Activated naive CD8-positive, alpha-beta T cell (primary cell): ENCODE measurements around the gene BAIAP2.
"Not testable (repeated sequence)": the region's sequence is repeated elsewhere in the genome, so short reads cannot be mapped to it uniquely, and the experiment has no call there.

ENCODE experiments used
- H3K27ac Mint-ChIP-seq: one replicate; pipeline ENCODE4 v1.8.0; 2021; ENCODE audit warnings: mixed read lengths
- H3K27me3 Mint-ChIP-seq: one replicate; pipeline ENCODE4 v1.8.0; 2021; ENCODE audit warnings: mixed read lengths
- H3K36me3 Mint-ChIP-seq: one replicate; pipeline ENCODE4 v1.8.0; 2021; ENCODE audit warnings: mixed read lengths
- H3K4me1 Mint-ChIP-seq: one replicate; pipeline ENCODE4 v1.8.0; 2021; ENCODE audit warnings: low read depth, mixed read lengths
- H3K4me3 Mint-ChIP-seq: one replicate; pipeline ENCODE4 v1.8.0; 2021; ENCODE audit warnings: mild to moderate bottlenecking, mixed read lengths
- H3K9me3 Mint-ChIP-seq: one replicate; pipeline ENCODE4 v1.8.0; 2021; ENCODE audit warnings: low read depth, mixed read lengths

The BAIAP2 gene

DNA sequence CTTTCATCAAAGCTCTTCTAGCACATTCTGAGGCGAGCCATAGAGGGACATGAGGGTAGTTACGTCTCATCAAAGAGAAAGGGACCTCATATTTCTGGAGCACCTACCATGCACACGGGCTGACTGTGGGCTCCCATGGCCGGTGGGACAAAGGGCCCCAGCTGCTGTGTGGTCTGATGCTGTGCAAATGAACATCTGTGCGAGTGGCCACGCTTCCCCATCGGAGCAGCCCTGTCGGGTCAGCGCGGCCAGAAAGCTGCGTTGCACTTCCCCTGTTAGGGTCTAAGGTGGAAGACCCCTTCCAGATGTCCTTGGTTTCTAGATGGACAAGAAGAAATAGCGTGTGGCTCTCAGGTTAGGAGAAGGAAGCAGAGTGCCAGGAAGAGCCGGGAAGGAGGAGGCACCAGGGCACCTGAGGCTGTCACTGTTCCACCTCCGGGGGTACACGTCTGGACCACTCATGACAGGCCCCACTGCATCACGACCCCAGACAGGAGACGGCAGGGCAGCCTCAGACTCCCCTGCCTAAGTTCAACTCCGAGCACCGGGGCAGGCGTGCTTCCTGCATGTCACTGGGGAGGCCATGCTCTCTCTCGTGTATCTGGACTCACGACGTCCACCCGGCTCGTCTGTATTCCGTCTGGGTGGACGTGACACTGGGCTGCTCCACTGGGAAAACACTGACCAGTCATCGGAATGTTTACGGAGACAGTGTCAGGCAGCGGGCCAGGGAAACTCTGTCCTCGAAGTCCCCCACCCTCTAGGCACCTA, 8.5 kb upstream of the BAIAP2 start:
- Mint-ChIP-seq H3K27ac (no peak overlapping the region), H3K27me3 (no peaks in the 10 kb centered on the region), H3K4me1 (peaks cover 18% of the 10 kb centered on the region), H3K4me3 (no peak overlapping the region), H3K9me3 (no peaks in the 10 kb centered on the region), H3K36me3 (no peaks in the 10 kb centered on the region)

DNA sequence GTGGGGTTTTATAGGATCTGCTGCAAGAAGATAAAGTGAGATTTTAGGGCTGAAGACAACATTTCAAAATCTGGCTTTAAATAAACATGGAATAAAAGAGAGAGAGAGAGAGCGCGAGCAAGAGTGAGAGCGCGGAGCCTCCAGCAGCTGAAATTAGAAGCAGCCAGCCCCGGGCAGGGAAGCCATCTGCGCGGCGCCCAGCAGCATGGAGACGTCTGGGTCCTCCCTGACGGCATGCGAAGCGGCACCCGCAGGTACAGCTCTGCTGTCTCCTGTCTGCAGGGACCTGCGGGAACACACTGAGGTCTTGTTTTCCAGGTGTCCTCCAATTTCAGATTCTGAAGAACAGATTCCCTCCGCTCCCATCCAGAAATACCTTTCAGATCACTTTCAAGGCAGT, 7.9 kb upstream of the BAIAP2 start:
- H3K36me3 Mint-ChIP-seq = no peaks in the 10 kb centered on the region
- H3K27me3 Mint-ChIP-seq = no peaks in the 10 kb centered on the region
- H3K27ac Mint-ChIP-seq = no peak overlapping the region
- peaks cover 17% of the 10 kb centered on the region for H3K4me1 Mint-ChIP-seq
- H3K9me3 Mint-ChIP-seq = no peaks in the 10 kb centered on the region
- no peak overlapping the region for H3K4me3 Mint-ChIP-seq

DNA sequence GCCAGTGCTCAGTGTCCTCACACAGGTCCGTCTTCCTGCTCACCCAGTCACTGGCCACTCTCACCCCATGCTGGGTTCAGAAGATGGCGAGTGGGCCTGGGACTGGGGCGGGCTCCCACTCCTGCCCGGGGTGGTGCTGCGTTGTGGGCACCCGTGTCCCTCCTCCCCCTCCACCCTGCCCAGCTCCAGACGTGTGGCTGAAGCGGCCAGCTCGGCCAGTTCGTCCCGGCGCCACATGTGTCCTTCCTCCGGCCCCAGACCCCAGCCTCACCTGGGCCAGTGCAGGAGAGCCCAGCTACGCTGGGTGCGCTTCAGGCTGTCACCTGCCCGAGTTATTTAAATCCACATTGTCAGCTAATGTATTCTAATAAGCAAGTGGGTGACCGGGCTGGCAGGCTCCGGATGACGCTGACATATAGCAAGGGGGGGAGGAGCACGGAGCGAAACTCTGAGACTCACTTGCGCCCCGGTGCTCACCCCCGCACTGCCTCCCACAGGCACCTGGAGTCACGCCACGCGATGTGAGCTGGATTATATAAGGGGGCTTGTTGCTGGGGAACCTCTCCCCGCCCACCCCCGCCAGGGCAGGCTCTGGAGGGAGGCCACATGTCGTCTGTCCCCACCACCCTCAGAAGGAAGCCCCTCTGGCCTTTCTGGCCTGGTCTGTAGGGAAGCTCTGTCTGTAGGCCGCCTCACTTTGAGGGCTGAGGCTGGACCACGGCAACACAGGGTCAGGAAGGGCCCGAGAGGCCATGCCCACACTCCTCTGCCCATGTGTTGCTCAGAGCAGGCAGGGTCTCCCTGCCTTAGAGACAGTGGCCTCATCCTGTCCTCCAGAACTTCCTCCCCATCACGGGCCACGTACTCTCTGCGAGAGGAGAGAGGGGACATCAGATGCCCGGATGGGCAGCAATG, 7.1 kb upstream of the BAIAP2 start:
- H3K27ac Mint-ChIP-seq = no peak overlapping the region
- H3K4me3 Mint-ChIP-seq = no peak overlapping the region
- no peaks in the 10 kb centered on the region for H3K27me3 Mint-ChIP-seq
- no peaks in the 10 kb centered on the region for H3K9me3 Mint-ChIP-seq
- peaks cover 13% of the 10 kb centered on the region for H3K4me1 Mint-ChIP-seq
- H3K36me3 Mint-ChIP-seq = no peaks in the 10 kb centered on the region

DNA sequence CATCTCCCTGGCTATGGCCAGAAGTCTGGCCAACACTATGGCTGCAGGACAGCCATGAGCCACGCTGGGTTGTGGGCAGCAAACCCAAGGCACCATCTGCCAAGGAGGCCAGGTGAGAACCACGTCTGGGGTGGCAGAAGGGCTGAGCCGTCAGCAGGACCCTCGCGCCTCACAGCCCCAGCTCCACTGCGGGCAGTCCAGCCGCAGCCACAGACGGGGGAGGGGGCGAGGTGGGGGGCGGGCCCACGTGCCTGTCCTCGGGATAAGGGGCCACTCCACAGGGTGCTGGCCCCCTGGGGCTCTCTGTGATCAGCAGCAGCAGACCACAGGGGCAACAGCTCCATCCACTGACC, 6.5 kb upstream of the BAIAP2 start:
- Mint-ChIP-seq H3K36me3 (no peaks in the 10 kb centered on the region), H3K27ac (no peak overlapping the region), H3K4me1 (peaks cover 17% of the 10 kb centered on the region), H3K27me3 (no peaks in the 10 kb centered on the region), H3K9me3 (no peaks in the 10 kb centered on the region), H3K4me3 (no peak overlapping the region)

DNA sequence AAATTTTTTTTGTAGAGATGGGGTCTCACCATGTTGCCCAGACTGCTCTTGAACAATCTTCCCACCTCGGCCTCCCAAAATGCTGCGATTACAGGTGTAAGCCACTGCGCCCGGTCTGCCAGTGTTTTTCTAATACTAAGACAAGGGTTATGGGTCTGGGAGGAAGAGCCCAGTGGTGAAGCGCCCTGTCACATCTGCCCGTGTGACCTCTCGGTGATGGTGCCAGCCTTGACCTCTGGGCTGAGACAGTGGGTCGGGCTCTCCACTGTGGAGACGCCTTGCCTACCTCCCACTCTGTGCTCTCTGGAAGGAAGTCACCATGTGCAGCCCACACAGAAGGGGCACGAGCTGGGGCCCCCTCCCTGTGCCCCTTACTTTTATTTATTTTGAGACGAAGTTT, 5.1 kb upstream of the BAIAP2 start:
- peaks cover 18% of the 10 kb centered on the region for H3K4me1 Mint-ChIP-seq
- no peaks in the 10 kb centered on the region for H3K27me3 Mint-ChIP-seq
- no peaks in the 10 kb centered on the region for H3K9me3 Mint-ChIP-seq
- no peaks in the 10 kb centered on the region for H3K36me3 Mint-ChIP-seq
- H3K27ac Mint-ChIP-seq = no peak overlapping the region
- no peak overlapping the region for H3K4me3 Mint-ChIP-seq

DNA sequence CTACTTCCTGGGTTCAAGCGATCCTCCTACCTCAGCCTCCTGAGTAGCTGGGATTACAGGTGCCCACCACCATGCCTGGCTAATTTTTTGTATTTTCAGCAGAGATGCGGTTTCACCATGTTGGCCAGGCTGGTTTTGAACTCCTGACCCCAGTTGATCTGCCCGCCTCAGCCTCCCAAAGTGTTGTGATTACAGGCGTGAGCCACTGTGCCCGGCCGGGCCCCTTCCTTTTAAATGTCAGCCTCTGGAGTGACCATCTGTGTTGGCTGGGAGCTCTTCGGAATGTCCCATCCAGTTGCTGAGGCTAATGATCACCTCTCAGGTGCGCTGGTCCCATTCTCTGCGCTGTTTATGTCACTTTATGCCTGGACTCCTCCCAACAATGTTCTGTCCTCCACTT, 4.6 kb upstream of the BAIAP2 start:
- H3K4me1 Mint-ChIP-seq = peaks cover 20% of the 10 kb centered on the region
- H3K4me3 Mint-ChIP-seq, H3K27me3 Mint-ChIP-seq, H3K27ac Mint-ChIP-seq, H3K36me3 Mint-ChIP-seq, H3K9me3 Mint-ChIP-seq: not testable (repeated sequence)

DNA sequence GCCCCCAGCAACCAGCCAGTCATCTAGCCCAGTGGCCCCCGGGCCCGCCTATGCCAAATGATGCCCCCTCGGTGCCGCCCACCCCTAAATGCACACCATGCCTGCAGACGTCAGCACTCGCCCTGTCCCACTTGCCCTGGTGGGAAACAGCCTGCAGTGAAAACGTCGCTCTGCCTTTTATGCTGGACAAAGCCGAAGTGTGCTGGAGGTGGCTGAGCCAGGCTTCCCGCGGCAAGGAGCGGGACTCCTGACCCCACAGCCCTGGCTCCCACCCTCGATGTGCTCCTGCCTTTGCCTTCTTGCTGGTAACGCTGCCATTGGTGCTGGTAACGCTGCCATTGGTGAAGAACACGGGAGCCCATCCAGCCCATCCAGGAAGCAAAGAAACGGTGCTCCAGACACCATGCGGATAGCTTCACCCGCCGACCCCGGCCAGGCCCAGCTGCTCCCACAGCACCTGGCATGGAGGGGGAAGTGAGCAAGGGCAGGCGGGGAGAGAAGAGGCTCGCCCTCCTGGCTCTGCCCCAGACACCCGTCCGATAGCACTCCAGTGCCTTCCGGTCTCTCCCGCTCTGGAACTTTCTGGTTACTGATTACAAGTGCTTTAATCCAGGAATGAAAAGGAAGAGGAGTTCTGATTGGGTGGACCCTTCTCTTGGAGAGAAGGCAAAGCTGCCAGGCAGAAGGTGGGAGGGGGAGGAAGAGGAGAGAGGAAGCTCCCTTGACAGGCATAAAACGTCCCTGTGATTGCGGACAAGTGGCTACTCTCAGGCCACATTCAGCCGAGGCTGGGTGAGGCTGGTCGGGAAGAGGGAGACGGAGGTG, 4.0 kb upstream of the BAIAP2 start:
- no peaks in the 10 kb centered on the region for H3K9me3 Mint-ChIP-seq
- no peak overlapping the region for H3K27ac Mint-ChIP-seq
- H3K36me3 Mint-ChIP-seq = no peaks in the 10 kb centered on the region
- H3K4me1 Mint-ChIP-seq = peaks cover 23% of the 10 kb centered on the region
- H3K27me3 Mint-ChIP-seq = no peaks in the 10 kb centered on the region
- no peak overlapping the region for H3K4me3 Mint-ChIP-seq

DNA sequence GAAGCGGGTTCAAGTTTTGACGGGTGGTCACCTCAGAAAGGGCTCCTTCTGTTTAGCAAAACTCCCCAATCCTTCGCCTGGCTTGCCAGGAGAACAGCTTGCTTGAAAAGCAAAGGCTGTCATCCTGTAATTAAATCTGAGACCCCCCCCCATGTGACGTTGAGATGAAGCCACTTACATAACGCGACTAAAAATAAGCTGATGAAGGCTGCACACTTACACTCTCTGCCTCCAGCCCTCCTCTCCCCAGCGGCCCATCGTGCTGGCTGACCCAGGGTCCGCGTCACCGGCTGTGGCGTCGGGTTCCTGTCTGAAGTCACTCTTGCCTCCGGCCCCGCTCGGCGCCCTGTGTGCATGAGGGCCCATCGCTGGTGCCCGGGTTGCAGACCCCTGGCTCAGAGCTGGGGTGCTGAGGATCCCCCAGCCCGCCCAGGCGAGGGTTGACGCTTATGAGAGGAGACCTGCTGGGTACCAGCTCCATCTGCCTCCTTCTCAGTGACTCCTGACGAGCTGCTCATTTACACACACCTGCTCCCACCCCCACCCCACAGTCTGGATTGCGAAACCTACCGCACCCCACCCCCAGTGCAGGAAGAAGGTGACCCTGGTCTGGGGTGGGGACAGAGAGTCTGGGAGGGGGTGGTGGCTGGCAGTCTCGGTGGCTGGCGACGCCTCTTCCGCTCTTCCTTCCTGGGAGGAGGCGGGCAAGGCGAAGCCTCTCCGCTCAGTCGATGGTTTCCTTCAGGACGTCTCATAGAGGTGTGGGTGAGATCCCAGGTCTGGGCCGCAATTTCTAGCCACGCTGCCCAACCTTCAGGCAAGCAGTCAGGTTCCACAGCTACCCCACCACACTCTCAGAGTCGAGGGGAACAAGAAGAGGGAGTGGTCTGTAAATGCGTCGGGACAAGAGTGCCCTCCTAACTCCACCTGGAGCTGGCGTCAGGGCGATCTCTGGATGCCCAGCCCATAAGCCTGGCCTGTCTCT, 3.1 kb upstream of the BAIAP2 start:
- Mint-ChIP-seq H3K27ac (no peak overlapping the region), H3K27me3 (no peaks in the 10 kb centered on the region), H3K9me3 (no peaks in the 10 kb centered on the region), H3K4me1 (peaks cover 30% of the 10 kb centered on the region), H3K36me3 (no peaks in the 10 kb centered on the region), H3K4me3 (no peak overlapping the region)

DNA sequence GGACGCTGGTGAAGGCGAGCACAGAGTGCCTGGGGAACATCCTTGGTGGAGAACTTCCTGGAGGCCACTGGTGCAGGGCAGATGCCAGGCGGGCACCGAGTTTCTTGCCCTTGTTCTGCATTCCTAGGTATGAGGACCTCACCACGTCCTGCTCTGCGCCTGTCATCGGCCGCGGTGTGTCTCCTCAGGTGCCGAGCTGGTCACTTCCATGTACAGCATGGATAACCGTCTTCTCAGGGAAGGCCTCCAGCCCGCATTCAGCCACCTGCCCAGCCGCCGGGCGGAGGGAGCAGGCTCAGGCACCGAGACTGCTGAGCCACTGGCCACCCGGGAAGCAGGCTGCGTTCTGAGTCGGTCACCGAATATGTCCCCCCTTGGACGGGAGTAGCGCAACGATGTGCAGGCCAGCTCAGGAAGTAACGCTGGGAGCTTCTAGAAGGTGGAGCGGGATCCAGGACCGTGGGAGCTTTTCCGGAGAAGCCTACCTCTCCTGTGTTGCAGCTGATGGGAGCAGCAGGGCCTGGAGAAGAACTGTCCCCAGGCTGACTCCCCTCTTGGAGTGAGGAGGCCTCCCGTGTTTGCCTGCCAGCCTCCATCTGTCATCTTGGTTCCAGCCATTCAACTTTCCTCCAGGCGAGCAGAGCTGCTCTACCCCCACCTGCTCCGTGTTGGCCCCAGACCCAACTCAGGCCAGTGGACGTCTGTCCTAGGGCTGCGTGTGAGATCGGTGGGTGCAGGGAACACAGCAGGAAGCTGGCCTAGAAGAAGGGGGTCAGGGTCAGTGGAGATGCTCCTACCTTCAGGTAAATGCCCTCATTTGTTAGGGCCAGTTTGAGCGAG, 2.1 kb upstream of the BAIAP2 start:
- H3K36me3 Mint-ChIP-seq = no peaks in the 10 kb centered on the region
- no peaks in the 10 kb centered on the region for H3K27me3 Mint-ChIP-seq
- peak overlapping the region; percentile 79 for H3K4me3 Mint-ChIP-seq
- H3K4me1 Mint-ChIP-seq = peaks cover 27% of the 10 kb centered on the region
- no peaks in the 10 kb centered on the region for H3K9me3 Mint-ChIP-seq
- H3K27ac Mint-ChIP-seq = no peak overlapping the region

DNA sequence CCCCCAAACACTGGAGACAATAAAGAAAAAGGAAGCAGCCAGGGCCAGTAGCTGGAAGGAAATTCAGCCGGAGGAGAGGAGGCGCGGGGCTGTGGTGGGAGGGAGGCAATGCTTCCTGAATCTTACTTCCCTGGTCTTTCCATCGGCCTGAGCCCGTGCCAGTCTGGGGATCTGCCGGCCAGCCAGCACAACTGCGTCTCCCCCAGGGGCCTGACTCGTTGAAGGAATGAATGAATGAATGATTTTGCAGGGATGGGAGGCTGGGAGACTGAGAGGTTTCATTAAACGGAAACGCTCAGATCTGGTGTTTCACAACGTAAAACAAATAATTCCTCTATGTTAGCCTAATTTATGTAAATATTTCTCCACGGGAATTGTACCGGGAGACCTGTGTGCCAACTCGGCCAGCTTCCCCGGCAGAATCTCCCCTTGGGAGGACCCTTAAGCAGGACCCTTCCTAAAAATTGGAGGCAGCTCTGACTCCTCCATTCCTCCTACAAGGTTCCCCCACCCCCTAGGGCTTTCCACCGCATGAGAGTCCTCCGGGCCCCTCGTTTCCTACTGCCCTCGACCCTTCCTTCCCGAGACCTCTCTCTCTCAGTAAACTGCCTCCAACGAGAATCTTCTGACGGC, 1.3 kb upstream of the BAIAP2 start:
- peaks cover 26% of the 10 kb centered on the region for H3K4me1 Mint-ChIP-seq
- no peaks in the 10 kb centered on the region for H3K27me3 Mint-ChIP-seq
- no peaks in the 10 kb centered on the region for H3K36me3 Mint-ChIP-seq
- H3K27ac Mint-ChIP-seq = no peak overlapping the region
- H3K9me3 Mint-ChIP-seq = no peaks in the 10 kb centered on the region
- H3K4me3 Mint-ChIP-seq = peak overlapping the region; percentile 79

DNA sequence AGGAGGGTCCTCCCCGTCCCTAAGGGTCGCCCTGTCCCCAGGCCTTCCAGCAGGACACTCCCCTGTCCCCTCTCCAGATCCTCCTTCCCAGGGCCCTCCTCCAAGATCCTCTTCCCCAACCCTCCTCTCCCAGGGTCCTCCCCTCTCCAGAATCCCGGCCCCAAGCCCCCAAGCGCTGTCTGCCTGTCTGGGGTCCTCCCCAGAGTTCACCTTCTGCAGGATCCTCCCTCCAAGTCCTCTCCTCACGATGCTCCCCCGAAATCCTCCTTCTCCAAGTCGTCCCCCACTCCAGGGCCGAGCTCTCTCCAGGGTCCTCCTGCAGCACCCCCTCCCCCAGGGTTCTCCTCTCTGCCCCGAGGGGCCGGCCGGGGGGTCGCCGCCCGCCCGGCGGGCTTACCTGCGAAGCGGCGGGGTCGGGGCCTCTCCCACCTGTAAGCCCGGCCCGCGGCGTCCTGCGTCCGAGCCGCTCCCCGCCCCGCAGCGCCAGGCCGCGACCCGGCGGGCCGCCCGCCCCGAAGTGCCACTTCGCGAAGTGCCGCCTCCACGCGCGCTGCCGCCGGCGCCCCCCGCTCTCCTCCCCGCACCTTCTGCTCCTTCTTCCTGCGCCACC, 678 bp upstream of the BAIAP2 start:
- Mint-ChIP-seq H3K27me3 (no peaks in the 10 kb centered on the region), H3K27ac (no peak overlapping the region), H3K4me1 (peaks cover 23% of the 10 kb centered on the region), H3K36me3 (no peaks in the 10 kb centered on the region), H3K9me3 (no peaks in the 10 kb centered on the region), H3K4me3 (peak overlapping the region; percentile 79)

DNA sequence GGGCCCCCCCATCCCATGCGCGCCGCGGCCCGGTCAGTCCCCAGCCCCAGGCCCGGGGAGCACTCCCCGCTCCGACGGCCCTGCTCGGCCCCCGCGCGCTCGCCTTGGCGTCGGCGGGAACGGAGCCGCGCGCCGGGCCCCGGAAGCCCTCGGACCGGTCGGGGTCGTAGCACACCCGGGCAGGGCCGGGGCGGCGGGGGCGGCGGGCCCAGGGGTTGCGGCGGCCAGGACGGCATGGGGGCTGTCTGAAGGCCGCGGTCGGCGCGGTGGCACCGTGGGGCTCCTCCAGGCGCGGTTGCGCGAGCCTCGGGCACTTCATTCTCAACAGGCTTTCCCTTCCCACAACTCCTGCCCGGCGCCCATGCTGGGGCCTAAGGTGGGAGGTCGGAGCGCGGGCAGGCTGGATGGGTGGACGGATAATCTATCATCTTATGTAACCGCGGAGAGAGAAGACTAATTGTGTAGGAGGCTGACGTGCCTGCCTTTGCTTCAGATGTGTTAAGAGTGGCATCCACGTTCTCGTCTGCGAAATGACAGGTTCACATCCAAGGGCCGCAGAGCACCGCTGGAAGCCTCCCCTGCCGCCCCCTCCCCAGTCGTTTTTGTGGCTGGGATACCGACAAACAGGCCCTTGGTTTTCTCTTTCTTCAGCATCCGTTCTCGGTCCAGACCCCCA, 708 bp downstream of the BAIAP2 start:
- Mint-ChIP-seq H3K36me3 (no peaks in the 10 kb centered on the region), H3K9me3 (no peaks in the 10 kb centered on the region), H3K4me3 (peak overlapping the region; percentile 87), H3K27me3 (no peaks in the 10 kb centered on the region), H3K4me1 (peaks cover 23% of the 10 kb centered on the region), H3K27ac (no peak overlapping the region)
